Measurements from ENCODE around the gene CCDC61. TPM values are rescaled to one million over a fixed set of nuclear protein-coding genes. Genes with fewer than 3 reads are reported as not detected.

CCDC61 gene
- total RNA-seq, 1 donor from 2014 or later, result 17.8 TPM

DNA sequence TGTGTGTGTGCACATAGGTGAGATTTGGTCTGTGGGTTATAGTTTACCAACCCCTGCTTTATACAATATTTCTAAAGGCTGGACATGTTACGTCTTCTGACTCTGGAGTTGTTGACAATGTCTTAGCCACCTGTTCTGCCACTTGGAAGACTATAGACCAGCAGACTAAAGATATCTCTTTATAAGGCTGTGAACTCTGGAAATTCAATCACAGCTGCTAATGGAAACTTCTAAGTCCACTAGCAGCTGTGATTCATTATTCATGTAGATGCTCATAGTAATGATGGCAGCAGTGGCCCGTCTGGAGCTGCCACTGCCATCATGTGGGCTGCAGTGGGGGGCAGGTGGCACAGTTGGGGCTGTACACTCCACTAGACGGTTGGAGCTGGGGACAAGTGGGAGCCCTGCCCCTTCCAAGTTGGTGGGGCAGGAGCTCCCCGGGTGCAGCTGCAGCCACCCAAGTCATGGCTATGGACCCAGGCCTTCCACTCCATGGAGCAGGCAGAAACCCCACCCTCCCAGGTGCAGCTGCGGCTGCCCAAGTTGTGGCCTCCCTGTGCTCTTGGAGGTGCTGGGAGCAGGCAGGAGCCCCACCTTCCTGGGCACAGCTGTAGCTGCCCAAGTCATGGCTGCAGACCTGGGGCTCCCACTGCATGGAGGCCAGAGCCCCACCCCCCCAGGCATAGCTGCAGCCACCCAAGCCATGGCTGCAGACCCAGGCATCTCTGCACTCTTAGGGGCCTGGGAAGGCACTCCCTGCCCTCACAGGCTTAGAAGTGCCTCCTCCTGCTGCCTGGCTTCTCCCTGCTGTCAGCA is 36.7 kb downstream of the CCDC61 start:
- no peak for ATAC-seq
- no peak for DNase-seq (ENCODE audit: low spot score)
- intact Hi-C loops (cut with DNase I), result no loop called here

DNA sequence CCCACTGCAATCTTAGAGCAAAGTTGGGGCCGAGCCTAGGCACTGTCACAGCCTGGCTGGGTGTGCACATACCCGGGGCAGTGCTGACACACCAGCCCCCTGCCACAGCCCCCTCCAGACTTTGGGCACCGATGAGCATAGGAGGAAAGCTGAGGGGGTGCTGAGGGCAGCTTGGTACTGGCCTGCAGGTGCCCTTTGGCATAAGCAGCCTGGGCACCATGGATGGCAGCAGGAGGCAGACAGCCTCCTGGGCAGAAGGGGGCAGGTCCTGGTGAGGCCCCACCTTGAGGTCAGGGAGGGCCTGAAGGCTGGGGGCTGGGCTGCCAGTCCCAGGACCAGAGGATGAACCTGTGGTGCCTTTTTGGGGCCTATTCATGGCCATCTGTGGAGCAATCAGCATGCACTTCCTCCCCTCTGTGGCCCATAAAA is 37.3 kb downstream of the CCDC61 start:
- no peak for DNase-seq (ENCODE audit: low spot score)
- ATAC-seq, result no peak
- intact Hi-C loops (cut with DNase I), result no loop called here

DNA sequence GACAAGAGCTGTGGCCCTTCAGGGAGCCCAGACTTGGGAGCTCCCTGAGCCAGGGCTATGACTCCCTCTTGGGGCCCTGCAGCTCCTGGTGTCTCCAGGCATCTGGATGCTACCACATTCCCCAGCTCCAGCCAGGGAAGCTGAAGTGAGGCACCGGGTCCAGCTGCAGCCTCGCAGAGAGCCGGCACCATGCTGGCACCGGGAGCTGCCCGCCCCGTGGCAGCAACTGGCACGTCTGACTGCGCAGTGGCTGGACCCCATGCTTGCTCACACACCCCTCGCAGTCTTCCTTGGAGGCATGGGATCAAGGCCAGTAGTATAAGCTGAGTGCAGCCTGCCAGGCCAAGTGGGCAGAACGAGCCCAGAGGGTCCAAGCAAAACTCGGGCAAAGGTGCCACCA is 38.1 kb downstream of the CCDC61 start:
- no peak for ATAC-seq
- DNase-seq (ENCODE audit: low spot score), result no peak
- intact Hi-C loops (cut with DNase I), result no loop called here

DNA sequence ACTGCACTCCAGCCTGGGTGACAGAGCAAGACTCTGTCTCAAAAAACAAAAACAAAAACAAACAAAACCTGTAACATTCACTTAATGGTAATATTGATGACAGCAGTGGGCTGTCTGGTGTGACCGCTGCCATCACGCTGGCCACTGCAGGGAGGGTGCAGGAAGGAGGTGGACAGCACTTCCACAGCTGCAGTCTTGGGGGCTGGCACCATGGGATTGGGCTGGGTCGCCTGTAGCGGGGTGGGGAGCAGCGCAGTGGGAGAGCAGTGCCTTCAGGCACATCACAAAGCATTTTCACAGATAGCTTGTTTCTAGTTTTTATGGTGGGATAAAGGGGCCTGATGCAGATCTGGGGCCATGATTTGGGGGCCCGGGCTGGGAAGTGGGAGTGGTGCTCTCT is 40.3 kb downstream of the CCDC61 start:
- intact Hi-C loops (cut with DNase I), result no loop called here
- DNase-seq (ENCODE audit: low spot score), result no peak
- no peak for ATAC-seq

DNA sequence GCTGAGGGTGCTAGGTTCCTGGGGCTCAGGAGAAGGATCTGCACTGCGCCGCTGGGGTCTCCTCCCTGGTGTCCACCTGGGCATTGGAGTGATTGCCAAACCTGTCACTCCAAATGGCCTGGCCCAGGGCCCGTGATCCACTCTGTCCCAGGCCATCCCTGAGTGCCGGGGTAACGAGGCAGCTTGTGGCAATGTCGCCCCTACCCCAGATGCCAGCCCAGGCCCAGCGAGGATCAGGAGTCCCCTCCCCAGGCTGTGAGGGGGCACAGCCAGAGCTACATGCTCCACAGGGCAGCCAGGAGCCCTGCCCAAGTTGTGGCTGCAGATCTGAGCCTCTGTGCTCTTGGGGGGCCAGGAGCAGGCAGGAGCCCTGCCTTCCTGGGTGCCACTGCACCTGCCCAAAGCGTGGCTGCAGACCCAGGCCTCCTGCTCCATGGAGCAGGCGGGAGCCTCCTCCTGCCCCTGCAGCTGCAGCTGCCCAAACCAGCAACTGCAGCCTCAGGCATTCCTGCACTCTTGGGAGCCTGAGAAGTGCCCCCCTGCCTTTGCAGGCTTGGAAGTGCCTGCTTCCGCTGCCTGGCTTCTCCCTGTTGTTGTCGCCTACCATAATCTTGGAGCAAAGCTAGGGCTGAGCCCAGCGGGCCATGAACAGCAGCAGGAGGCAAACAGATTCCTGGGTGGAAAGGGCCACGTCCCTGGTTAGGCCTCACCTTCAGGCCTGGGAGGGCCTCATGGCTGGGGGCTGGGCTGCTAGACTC is 40.9 kb downstream of the CCDC61 start:
- ATAC-seq, result no peak
- DNase-seq (ENCODE audit: low spot score), result no peak
- intact Hi-C loops (cut with DNase I), result no loop called here

DNA sequence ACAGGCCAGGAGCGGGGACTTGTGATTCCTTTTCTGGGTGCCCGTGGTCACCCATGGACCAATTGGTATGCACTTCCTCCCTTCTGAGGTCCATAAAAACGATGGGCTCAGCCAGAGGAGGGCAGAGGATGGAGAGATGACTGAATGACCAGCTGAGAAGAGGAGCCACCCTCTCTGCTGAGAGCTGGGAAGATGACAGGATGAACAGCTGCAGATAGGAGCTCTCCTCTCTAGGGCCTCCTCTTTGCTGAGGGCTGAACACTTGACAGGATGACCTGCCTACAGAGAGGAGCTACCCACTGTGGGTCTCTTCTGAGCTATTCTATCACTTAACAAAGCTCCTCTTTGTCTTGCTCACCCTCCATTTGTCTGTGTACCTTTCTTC is 41.5 kb downstream of the CCDC61 start:
- no peak for DNase-seq (ENCODE audit: low spot score)
- no peak for ATAC-seq
- intact Hi-C loops (cut with DNase I), result no loop called here

DNA sequence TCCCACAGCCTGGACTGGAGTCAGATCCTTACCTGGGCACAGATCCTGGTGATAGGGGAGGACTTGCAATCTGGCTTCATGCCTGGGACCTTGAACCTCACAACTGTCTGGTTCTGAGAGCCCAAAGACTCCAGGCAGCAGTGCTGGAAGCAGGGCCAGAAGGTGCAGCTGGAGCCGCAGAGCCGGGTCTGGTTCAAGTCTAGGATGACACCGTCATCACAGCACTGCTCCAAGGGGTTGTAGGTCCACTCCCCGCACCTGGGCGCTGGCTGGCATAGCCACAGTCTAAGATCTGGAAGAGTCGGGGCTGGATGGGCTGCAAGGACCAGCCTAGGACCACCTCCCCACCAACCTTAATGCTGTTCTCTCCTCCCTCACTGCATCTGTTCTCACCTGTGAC is 44.9 kb downstream of the CCDC61 start:
- intact Hi-C loops (cut with DNase I), result no loop called here
- DNase-seq (ENCODE audit: low spot score) (no peak), ATAC-seq (no peak)

DNA sequence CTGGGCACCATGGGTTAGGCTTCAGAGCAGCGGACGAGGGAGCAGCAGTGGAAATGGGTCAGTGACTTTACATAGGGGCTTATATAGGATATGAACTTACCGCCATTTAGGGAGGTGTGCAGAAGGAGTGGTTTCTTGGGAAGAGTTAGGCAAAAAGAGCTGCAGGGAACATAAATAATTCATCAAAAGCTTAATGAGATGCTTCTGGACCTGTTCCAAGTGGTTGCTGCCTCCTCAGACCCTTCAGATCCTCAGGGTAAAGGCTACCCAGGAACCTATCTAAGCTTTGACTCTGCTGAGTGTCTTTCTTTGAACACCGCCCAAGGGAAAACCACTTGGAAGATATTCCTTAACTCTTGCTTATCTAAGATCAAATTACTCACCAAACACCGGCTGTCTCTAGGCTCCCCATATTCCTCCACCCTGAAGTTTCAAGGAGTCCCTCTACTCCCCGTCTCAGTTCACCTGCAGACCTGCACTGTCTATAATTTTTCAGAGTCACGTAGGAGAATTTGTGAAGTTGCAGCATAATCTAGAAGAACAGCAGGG is 45.8 kb downstream of the CCDC61 start, which contains the start of gene IGFL4:
Gene IGFL4 (minus strand): TSS at position 51 of the 549 bp plus-strand sequence. CDS start 40 bp downstream, at position 11.
- DNase-seq (ENCODE audit: low spot score), result no peak
- ATAC-seq, result no peak
- intact Hi-C loops (cut with DNase I), result no loop called here

DNA sequence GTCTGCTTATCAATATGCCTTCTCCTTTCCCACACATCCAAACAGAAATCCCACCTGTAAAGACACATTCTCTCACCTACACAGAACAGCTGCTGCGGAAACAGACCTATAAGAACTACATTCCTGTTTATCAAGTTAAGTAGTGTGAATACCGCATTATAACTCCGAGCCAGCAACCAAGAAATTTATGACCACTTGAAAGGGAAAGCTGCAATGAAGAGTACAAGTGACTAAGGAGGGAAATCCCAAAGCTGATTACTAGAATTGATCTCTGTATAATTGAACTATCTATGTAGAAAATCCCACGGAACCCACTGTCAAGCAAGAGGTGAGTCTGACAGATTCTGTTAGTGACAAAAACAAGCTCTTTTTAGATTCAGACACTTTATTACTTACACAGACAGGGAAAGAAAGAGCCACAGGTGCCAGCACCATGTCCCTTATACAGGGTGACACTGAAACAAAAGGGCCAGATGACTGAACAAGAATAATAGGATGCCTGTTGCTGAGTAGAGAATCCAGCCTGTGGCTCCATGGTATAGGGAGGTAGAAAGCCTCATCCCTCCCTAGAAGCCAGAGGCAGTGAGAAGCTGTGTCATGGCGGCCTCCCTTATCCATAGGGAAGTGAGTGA is 47.1 kb downstream of the CCDC61 start:
- intact Hi-C loops (cut with DNase I), result no loop called here
- no peak for DNase-seq (ENCODE audit: low spot score)
- no peak for ATAC-seq

DNA sequence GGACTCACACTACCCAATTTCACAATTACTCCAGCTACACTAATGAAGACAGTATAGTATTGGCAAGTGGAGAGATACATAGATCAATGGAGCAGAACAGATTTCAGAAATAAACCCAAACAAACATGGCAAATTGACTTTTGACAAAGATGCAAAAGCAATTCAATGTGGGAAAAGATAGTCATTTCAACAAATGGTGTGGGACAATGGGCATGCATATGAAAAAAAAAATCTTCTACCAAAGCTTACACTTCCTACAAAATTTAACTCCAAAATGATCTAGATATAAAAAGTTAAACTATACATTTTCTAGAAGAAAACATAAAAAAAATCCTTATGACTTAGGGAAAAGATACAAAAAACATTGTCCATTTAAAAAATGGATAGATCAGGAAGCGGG is 48.3 kb downstream of the CCDC61 start:
- ATAC-seq, result no peak
- DNase-seq (ENCODE audit: low spot score), result no peak
- intact Hi-C loops (cut with DNase I), result no loop called here

DNA sequence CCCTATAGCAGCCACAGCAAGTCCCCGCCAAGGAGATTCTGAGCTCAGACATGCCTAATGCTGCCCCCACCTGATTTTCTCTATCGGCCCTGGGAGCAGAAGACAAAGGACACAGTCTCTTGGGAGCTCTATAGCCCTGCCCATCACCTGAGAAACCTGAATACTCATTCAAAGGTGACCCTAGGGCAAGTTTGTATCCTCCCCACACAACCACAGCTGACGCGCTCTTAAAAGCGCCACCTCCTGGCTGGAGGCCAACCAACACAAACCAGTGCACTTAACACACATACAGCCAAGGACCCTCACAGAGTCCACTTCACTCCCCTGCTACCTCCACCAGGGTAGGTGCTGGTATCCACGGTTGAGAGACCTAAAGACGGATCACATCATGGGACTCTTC is 54.3 kb downstream of the CCDC61 start:
- DNase-seq (ENCODE audit: low spot score) (no peak), ATAC-seq (no peak)
- intact Hi-C loops (cut with DNase I), result no loop called here

DNA sequence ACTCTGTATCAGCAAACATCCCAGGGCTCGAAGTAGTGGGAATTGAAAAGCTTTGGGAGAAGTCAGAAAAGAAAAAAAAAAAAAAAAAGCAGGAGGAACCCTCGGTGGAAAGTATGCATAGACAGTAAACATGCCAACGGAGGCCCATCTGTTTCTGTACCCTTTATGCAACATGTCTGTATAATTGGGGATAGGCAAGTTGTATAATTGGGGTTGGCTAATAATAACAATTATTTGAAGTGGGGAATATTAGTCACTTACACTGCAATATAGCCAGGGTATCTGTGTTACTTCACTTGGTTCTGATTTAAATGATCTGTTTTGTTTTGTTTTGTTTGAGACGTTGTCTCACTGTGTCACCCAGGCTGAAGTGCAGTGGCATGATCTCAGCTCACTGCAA is 57.6 kb downstream of the CCDC61 start:
- intact Hi-C loops (cut with DNase I), result no loop called here
- ATAC-seq (no peak), DNase-seq (ENCODE audit: low spot score) (no peak)

DNA sequence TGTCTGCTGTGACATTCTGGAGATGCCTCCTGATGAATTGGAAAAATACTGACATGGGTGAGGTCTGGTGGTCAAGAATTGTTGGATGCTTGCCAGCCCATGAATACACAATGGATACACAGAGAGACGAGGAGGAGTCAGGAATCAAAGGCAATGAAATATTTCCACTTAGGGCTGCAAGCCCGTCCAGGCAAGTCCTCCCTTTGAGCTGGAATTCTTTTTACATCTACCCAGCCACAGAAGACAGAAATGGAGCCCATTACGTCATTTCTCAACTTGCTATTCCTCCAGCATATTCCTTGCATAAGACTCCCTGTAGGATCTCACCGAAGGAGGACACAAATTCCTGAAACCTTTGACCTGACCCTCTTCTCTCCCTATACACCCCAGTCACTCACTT is 61.3 kb downstream of the CCDC61 start:
- ATAC-seq (no peak), DNase-seq (ENCODE audit: low spot score) (no peak)
- intact Hi-C loops (cut with DNase I), result no loop called here

DNA sequence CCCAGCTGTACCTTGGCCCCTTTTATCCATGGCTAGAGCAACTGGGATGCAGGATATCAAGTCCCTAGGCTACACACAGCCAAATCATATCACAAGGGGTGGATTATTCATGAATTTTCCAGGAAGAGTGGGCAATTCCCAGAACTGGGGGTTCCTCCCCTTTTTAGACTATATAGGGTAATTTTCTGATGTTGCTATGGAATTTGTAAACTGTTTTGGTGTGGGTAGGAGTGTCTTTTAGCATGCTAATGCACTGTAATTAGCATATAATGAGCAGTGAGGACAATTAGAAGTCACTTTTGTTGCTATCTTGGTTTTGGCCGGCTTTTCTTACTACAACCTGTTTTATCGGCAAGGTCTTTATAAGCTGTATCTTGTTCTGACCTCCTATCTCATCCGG is 63.5 kb downstream of the CCDC61 start:
- intact Hi-C loops (cut with DNase I), result no loop called here
- ATAC-seq (no peak), DNase-seq (ENCODE audit: low spot score) (no peak)

DNA sequence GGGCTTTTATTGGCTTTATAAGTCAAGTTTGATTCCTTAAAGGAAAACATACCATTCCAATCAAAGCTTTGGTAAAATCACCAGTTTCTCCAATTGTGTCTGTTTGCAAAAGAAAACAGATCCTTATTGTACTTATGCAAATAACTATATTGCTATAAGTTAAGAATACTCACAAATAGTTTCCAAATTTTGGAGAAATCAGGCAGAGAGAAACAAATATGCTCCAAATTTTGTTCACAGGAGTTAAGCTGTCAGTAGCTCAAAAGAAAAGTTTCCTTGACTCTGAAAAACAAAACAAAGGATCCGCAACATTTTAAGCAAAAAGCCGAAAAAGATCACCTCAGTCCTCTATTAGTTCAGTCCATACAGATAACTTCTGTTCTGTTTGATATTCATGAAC is 64.7 kb downstream of the CCDC61 start:
- no peak for DNase-seq (ENCODE audit: low spot score)
- intact Hi-C loops (cut with DNase I), result no loop called here
- no peak for ATAC-seq

DNA sequence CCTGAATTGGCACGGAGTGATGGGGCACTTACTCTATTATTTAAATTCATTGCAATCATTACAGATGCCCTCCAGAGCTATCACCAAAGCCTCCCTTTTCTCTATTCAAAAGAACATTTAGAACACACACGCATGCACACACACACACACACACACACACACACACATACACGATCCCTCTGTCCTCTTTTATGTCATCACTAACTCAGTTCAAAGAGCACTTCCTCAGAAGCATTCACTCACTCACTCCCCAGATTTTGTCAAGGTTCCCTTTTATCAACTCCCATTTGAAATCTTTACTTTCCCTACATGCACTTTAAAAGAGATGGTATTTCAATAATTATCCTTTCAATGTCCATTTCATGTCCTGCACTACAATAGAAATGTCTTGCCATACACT is 67.9 kb downstream of the CCDC61 start:
- intact Hi-C loops (cut with DNase I), result no loop called here
- ATAC-seq, result no peak
- no peak for DNase-seq (ENCODE audit: low spot score)

DNA sequence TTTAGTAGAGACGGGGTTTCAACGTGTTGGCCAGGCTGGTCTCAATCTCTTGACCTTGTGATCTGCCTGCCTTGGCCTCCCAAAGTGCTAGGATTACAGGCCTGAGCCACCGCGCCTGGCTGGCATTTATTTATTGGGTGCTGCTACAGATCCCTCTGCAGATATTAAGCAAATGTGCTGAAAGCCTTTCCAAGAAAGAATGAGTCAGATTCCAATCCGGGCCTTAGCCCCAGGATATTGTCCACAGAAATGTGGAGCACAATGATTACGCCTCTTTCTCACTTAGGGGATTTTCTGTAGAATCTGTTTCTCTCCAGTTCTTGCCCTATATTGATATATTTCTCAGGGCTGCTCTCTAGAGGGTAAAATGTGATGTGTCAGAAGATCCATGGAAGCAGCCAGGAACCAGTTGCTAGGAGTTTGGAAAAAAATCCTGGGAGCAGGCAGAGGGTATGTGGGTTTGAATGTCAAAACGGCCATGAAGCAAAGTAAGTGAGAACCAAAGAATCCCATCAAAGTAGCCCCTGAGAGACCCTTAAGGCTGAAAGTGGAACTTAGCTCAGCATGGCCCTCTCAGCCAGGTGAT is 70.3 kb downstream of the CCDC61 start:
- ATAC-seq (no peak), DNase-seq (ENCODE audit: low spot score) (no peak)
- intact Hi-C loops (cut with DNase I), result no loop called here

DNA sequence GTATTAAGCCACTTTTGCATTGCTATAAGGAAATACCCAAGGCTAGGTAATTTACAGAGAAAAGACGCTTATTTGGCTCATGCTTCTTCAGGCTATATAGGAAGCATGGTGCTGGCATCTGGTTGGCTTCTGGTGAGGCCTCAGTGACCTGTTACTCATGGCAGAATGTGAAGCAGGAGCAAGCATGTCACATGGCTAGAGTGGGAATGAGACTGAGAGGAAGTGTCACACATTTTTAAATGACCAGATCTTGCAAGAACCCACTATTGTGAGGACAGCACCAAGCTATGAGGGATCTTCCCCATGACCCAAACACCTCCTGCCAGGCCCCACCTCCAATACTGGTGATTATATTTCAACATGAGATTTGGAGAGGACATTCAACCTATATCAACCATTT is 71.2 kb downstream of the CCDC61 start:
- ATAC-seq, result no peak
- intact Hi-C loops (cut with DNase I), result no loop called here

DNA sequence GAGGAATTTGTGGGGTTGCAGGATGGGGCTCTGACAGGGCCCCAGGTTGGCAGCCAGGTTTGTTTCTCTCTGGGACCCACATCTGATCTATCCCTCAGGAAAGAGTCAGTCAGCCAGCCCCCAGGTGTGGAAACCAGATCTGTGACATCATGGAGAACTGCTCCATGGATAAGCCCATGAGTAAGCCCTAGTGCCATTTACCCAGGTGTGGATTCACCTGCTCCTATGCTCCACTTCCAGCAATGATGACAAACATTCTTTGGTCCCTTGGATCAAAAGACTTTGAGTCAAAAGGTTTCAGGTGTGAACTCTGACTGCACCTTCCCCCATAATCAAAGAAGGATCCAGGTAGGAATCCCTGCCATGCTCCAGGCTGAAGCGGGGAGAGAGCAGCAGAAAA is 72.4 kb downstream of the CCDC61 start:
- intact Hi-C loops (cut with DNase I), result no loop called here
- DNase-seq (ENCODE audit: low spot score) (no peak), ATAC-seq (no peak)

More for the DNA sequence above, 71.2 kb downstream of the CCDC61 start:
- no peak for DNase-seq (ENCODE audit: low spot score)

Measured in sciatic nerve (tissue), 2 donors.